WI38 (cell line): ENCODE measurements around the gene ADAMTSL3.

Experiments used
- H3K4me3 ChIP-seq: 2 replicates; pipeline ENCODE4 v1.5.1; 2011; ENCODE audit warnings: low read depth, mild to moderate bottlenecking, control low read depth, low read length
- TF ChIP-seq, protein P1 (sequence below): IDR thresholded peaks from 2 replicates; pipeline ENCODE4 v1.5.1; 2012; ENCODE audit warnings: low read depth, mild to moderate bottlenecking, control low read depth, low read length

ADAMTSL3 gene

DNA sequence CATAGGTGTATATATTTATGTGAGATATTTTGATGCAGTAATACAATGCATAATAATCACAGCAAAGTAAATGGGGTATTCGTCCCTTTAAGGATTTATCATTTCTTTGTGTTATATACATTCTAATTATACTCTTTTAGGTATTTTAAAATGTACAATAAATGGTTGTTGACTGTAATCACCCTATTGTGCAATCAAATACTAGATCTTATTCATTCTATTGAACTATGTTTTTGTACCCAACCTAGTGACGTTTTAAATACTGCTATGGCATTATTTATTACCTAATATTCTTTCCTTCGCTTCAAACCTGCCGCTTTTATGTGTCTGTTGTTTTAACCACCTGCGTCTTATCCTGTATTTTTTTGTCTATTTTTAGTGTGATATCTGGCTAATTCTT is 132.4 kb downstream of the ADAMTSL3 start:
- no peak overlapping the region for H3K4me3 ChIP-seq
- TF ChIP-seq, protein P1, sequence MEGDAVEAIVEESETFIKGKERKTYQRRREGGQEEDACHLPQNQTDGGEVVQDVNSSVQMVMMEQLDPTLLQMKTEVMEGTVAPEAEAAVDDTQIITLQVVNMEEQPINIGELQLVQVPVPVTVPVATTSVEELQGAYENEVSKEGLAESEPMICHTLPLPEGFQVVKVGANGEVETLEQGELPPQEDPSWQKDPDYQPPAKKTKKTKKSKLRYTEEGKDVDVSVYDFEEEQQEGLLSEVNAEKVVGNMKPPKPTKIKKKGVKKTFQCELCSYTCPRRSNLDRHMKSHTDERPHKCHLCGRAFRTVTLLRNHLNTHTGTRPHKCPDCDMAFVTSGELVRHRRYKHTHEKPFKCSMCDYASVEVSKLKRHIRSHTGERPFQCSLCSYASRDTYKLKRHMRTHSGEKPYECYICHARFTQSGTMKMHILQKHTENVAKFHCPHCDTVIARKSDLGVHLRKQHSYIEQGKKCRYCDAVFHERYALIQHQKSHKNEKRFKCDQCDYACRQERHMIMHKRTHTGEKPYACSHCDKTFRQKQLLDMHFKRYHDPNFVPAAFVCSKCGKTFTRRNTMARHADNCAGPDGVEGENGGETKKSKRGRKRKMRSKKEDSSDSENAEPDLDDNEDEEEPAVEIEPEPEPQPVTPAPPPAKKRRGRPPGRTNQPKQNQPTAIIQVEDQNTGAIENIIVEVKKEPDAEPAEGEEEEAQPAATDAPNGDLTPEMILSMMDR: no peak

DNA sequence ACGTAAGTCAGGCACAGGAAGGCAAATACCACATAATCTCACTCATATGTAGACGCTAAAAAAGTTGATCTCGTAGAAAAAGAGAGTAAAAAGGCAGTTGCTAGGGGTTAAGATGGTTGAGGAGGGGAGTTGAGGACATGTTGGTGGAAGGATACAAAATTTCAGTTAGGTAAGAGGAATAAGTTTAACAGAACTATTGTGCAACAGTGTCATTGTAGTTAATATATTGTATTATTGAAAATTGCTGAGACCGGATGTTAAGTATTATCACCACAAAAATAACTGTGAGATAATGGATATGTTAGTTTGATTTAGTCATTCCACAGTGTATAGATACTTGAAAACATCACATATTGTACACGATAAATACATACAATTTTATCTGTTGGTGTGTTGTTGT is 139.1 kb downstream of the ADAMTSL3 start:
- H3K4me3 ChIP-seq: no peak overlapping the region
- TF ChIP-seq, protein P1: no peak

DNA sequence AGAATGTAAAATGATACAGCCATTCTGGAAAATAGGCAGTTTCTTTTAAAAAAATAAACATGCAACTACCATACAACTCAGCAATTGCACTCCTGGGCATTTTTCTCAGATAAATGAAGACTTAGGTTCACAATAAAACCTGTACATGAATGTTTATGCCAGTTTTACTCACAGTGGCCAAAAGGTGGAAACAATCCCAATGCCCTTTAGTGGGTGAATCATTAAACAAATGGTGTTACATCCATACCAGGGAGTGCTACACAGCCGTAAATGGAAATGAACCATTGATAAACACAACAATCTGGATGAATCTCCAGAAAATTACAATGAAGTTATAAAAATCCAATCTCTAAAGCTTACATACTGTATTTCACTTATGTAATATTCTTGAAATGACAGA is 140.3 kb downstream of the ADAMTSL3 start:
- no peak overlapping the region for H3K4me3 ChIP-seq
- TF ChIP-seq, protein P1: no peak

DNA sequence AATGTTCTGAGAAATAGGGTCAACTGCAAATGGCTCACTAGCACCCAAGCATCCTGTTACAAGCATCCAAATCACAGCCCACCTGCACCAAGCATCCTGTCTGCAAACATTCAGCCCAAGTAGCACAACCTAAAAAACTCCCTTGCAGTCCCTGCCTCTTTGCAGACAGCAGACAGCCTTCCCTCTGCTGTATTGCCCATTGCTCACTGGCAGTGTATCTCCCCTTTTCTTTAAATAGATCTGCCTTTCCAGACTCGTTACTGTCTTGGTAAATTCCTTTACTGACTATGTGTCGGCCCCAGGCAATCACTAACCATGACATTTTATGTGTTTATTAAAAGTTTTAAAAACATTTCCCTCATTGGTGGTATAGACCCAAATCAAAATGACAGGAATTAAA is 155.4 kb downstream of the ADAMTSL3 start:
- TF ChIP-seq, protein P1: no peak
- H3K4me3 ChIP-seq: no peak overlapping the region

DNA sequence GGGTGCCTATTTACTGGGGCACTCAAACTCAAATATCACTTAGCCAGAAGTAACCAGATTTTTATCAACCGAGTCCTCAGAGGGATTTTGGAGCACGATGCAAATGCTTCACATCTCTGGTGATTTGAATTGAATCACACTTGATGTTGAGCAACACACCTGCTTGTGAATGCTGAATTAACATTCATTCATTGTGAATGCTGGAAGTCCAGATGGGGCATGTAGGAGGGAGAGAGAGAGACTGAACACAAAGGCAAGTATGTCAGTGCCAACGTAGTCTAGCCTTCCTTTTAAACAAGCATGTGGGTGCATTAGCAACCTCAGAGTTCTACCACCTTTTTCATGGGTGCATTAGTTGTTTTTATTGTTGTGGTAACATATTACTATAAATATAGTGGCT is 156.2 kb downstream of the ADAMTSL3 start:
- TF ChIP-seq, protein P1: no peak
- no peak overlapping the region for H3K4me3 ChIP-seq

DNA sequence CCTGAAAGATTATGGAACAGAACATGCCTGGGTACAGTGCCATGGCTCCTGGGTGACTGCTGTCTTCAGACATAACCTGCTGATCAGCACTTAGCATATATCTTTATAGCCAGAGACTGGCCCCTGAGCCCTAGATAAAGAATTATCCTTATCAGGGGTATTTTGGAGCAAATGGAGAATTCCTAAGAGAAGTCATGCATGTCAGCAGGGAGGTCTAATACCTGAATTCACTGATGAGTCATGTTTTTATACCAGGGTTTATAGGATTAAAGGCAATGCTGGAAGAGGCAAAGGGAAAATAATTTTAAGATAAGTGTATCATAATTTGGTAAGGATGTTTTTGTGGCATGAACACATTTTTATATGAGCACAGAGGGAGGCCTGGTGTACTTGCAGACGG is 159.8 kb downstream of the ADAMTSL3 start:
- H3K4me3 ChIP-seq: no peak overlapping the region
- TF ChIP-seq, protein P1: no peak

DNA sequence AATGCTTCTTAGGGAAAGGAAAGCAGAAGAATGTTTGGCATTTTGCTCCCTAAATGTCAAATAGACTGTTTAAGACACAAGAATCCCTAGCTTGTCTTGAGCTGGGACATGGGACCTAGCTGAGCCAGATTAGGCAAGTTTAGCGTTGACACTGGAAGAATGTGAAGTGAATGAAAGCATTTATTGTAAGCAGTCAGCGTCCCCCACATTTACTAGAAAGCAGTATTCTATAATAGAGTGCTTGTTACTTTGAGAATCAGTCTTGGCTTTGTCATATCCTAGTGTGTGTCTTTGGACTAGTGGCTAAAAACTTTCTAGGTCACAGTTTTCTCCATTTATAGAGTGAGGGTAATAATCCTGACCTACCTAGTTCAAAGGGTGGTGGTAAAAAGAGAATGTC is 161.6 kb downstream of the ADAMTSL3 start:
- no peak overlapping the region for H3K4me3 ChIP-seq
- TF ChIP-seq, protein P1: no peak
